Liver (tissue), 9 donors: ENCODE results near the gene REG3G. TPM values are rescaled to one million over a fixed set of nuclear protein-coding genes. Genes with fewer than 3 reads are reported as not detected.

ENCODE experiments used
- DNase-seq: peaks from one replicate; pipeline ENCODE4 v3.0.0-alpha.2; 2017; ENCODE audit warnings: low spot score
- H3K27ac ChIP-seq, 2 donors: one replicate each; pipeline ENCODE4 v1.7.0; 2013; ENCODE audit warnings: inconsistent platforms in 2 of 2, low read length in 2 of 2, control low read depth in 1 of 2, low read depth in 1 of 2, mild to moderate bottlenecking in 1 of 2
- H3K27me3 ChIP-seq, 4 donors: one replicate each; pipeline versions ENCODE4 v1.6.1 to v1.7.0; 2013; ENCODE audit warnings: low read length in 3 of 4, inconsistent platforms in 1 of 4, mild to moderate bottlenecking in 1 of 4, moderate library complexity in 1 of 4; ENCODE audit not compliant: control insufficient read depth in 4 of 4, insufficient read depth in 4 of 4
- H3K36me3 ChIP-seq, 4 donors: one replicate each; pipeline versions ENCODE4 v1.6.1 to v1.7.0; 2013; ENCODE audit warnings: low read length in 3 of 4, mild to moderate bottlenecking in 3 of 4, low read depth in 1 of 4, moderate library complexity in 1 of 4; ENCODE audit not compliant: control insufficient read depth in 4 of 4, insufficient read depth in 3 of 4
- H3K4me1 ChIP-seq, 4 donors: one replicate each; pipeline versions ENCODE4 v1.6.1 to v1.7.0; 2013; ENCODE audit warnings: low read length in 3 of 4, mild to moderate bottlenecking in 3 of 4, moderate library complexity in 1 of 4; ENCODE audit not compliant: control insufficient read depth in 4 of 4, insufficient read depth in 4 of 4
- H3K4me3 ChIP-seq, 3 donors: one replicate each; pipeline versions ENCODE4 v1.6.1 to v1.7.0; 2013; ENCODE audit warnings: low read length in 3 of 3, control low read depth in 1 of 3, low read depth in 1 of 3, mild to moderate bottlenecking in 1 of 3
- H3K9ac ChIP-seq, 2 donors: one replicate each; pipeline ENCODE4 v1.7.0; 2013; ENCODE audit warnings: low read length in 2 of 2, mild to moderate bottlenecking in 2 of 2, moderate library complexity in 2 of 2, control low read depth in 1 of 2, low read depth in 1 of 2
- H3K9me3 ChIP-seq, 4 donors: one replicate each; pipeline versions ENCODE4 v1.6.1 to v1.7.0; 2013; ENCODE audit warnings: low read length in 3 of 4; ENCODE audit not compliant: control insufficient read depth in 4 of 4
- ATF3 ChIP-seq: IDR thresholded peaks from 2 replicates; pipeline ENCODE4 v1.6.1; 2016; ENCODE audit warnings: antibody characterized with exemption
- CTCF ChIP-seq: fragments of 150-350 bp; IDR thresholded peaks from 2 replicates; pipeline ENCODE4 v1.5.1; 2017; ENCODE audit warnings: improper control_type of control experiment, low read depth, low read length; ENCODE audit not compliant: missing input control
- EGR1 ChIP-seq, 2 donors: IDR thresholded peaks; 2 replicates each; pipeline ENCODE4 v1.6.1; 2016 to 2018; ENCODE audit warnings: antibody characterized with exemption in 2 of 2, low read depth in 2 of 2
- FOXA1 ChIP-seq: IDR thresholded peaks from 2 replicates; pipeline ENCODE4 v1.6.1; 2016; ENCODE audit warnings: antibody characterized with exemption
- FOXA2 ChIP-seq: IDR thresholded peaks from 2 replicates; pipeline ENCODE4 v1.6.1; 2016; ENCODE audit warnings: antibody characterized with exemption
- GABPA ChIP-seq, 2 donors: IDR thresholded peaks in 1 of 2; conservative IDR thresholded peaks in 1 of 2; 2 replicates each; pipeline ENCODE4 v1.6.1; 2016; ENCODE audit warnings: antibody characterized with exemption in 2 of 2, mild to moderate bottlenecking in 1 of 2, moderate library complexity in 1 of 2
- HNF4A ChIP-seq, 2 donors: conservative IDR thresholded peaks; 2 replicates each; pipeline ENCODE4 v1.6.1; 2016; ENCODE audit warnings: antibody characterized with exemption in 2 of 2, mild to moderate bottlenecking in 2 of 2
- HNF4G ChIP-seq: IDR thresholded peaks from 2 replicates; pipeline ENCODE4 v1.6.1; 2016; ENCODE audit warnings: antibody characterized with exemption
- JUND ChIP-seq, 2 donors: IDR thresholded peaks; 2 replicates each; pipeline ENCODE4 v1.6.1; 2016; ENCODE audit warnings: antibody characterized with exemption in 2 of 2
- MAX ChIP-seq: IDR thresholded peaks from 2 replicates; pipeline ENCODE4 v1.6.1; 2016; ENCODE audit warnings: antibody characterized with exemption
- NR2F2 ChIP-seq: IDR thresholded peaks from 2 replicates; pipeline ENCODE4 v1.6.1; 2016; ENCODE audit warnings: antibody characterized with exemption
- REST ChIP-seq: IDR thresholded peaks from 2 replicates; pipeline ENCODE4 v1.6.1; 2016; ENCODE audit warnings: antibody characterized with exemption, mild to moderate bottlenecking
- RXRA ChIP-seq, 2 donors: IDR thresholded peaks; 2 replicates each; pipeline ENCODE4 v1.6.1; 2017 to 2018; ENCODE audit warnings: antibody characterized with exemption in 2 of 2, mild to moderate bottlenecking in 1 of 2
- SP1 ChIP-seq: IDR thresholded peaks from 2 replicates; pipeline ENCODE4 v1.6.1; 2018; ENCODE audit warnings: antibody characterized with exemption, mild to moderate bottlenecking
- TAF1 ChIP-seq: conservative IDR thresholded peaks from 2 replicates; pipeline ENCODE4 v1.6.1; 2016; ENCODE audit warnings: antibody characterized with exemption, mild to moderate bottlenecking
- YY1 ChIP-seq: IDR thresholded peaks from 2 replicates; pipeline ENCODE4 v1.6.1; 2016; ENCODE audit warnings: antibody characterized with exemption, mild to moderate bottlenecking
- ZBTB33 ChIP-seq: IDR thresholded peaks from 2 replicates; pipeline ENCODE4 v1.6.1; 2016; ENCODE audit warnings: antibody characterized with exemption
- WGBS: extraction: QIAGEN DNeasy Blood & Tissue Kit; methylation state at CpG from one replicate; pipeline ENCODE4 v1.1.7; 2013; 5-methylcytosine and 5-hydroxymethylcytosine counted together
- polyA plus RNA-seq, 2 donors: library from polyadenylated mRNA; stranded (reverse) in 1 of 2; unstranded in 1 of 2; fragments of 200-250 nt in 1 of 2; fragments of >200 nt in 1 of 2; fragmentation: Nextera tagmentation in 1 of 2; extraction: Ambion mirVana in 1 of 2; gene quantifications; one replicate each; pipeline versions ENCODE4 v1.2.1 to v1.2.3, GENCODE V29; 2013 to 2015
- total RNA-seq, 2 donors: library from RNA; depleted of rRNA; stranded (reverse); fragments of >200 nt; gene quantifications; one replicate each; pipeline ENCODE4 v1.2.3, GENCODE V29; 2014
- donor health status: healthy.
- donor health status: healthy.
- donor health status: healthy.
- donor health status: healthy.
- donor health status: healthy.

Gene REG3G
- total and polyA plus RNA-seq, 4 donors, result 0.28 TPM; not detected in 3

GRCh38 chr2:79065201-79065600 lies 39.7 kb downstream of the REG3G start:
- Histone ChIP-seq H3K4me1 (no peaks in the 10 kb centered on the region), H3K4me3 (no peak overlapping the region), H3K36me3 (no peaks in the 10 kb centered on the region), H3K9me3 (no peaks in the 10 kb centered on the region), H3K27ac (no peak overlapping the region), H3K9ac (no peak overlapping the region), H3K27me3 (no peaks in the 10 kb centered on the region)
- no peak for TF ChIP-seq YY1
- TF ChIP-seq TAF1, result no peak
- no peak for TF ChIP-seq FOXA1
- no peak for TF ChIP-seq ZBTB33
- no peak for TF ChIP-seq CTCF
- TF ChIP-seq SP1, result no peak
- TF ChIP-seq NR2F2, result no peak
- TF ChIP-seq MAX, result no peak
- TF ChIP-seq EGR1 (IDR thresholded peaks at IDR 0.05; ENCODE audit: low read depth in 2 of 2), result no peak
- no peak for TF ChIP-seq HNF4A (conservative IDR thresholded peaks at IDR 0.05)
- TF ChIP-seq ATF3, result no peak
- TF ChIP-seq GABPA (IDR thresholded peaks at IDR 0.05 in 1 of 2, conservative IDR thresholded peaks at IDR 0.05 in 1 of 2), result no peak
- no peak for TF ChIP-seq HNF4G
- TF ChIP-seq RXRA (IDR thresholded peaks at IDR 0.05), result no peak
- no peak for TF ChIP-seq REST
- TF ChIP-seq JUND (IDR thresholded peaks at IDR 0.05), result no peak
- WGBS, result 60% methylated on average over 2 of the region's 2 CpGs
- no peak for DNase-seq

- 70% methylated on average over 2 of the region's 2 CpGs for WGBS
- no peaks in the 10 kb centered on the region for H3K36me3 ChIP-seq
- no peak for DNase-seq
- no peaks in the 10 kb centered on the region for H3K27me3 ChIP-seq
- H3K27ac ChIP-seq, result no peak overlapping the region
- no peak overlapping the region for H3K9ac ChIP-seq
- TF ChIP-seq EGR1 (IDR thresholded peaks at IDR 0.05; ENCODE audit: low read depth in 2 of 2) (no peak), FOXA2 (no peak), NR2F2 (no peak), ZBTB33 (no peak)
- H3K4me3 ChIP-seq, result no peak overlapping the region
- H3K4me1 ChIP-seq, result no peaks in the 10 kb centered on the region
- no peaks in the 10 kb centered on the region for H3K9me3 ChIP-seq
These were observed 45.6 kb downstream of the REG3G start for GRCh38 chr2:79071078-79071477.
